Dedifferentiated amniotic fluid mesenchymal stem cell (primary cell): ENCODE data around the gene WDR43.

Experiments
- DNase-seq: peaks from one replicate; pipeline ENCODE4 v3.0.0-alpha.2; 2016; ENCODE audit errors: extremely low spot score

WDR43 gene

DNA sequence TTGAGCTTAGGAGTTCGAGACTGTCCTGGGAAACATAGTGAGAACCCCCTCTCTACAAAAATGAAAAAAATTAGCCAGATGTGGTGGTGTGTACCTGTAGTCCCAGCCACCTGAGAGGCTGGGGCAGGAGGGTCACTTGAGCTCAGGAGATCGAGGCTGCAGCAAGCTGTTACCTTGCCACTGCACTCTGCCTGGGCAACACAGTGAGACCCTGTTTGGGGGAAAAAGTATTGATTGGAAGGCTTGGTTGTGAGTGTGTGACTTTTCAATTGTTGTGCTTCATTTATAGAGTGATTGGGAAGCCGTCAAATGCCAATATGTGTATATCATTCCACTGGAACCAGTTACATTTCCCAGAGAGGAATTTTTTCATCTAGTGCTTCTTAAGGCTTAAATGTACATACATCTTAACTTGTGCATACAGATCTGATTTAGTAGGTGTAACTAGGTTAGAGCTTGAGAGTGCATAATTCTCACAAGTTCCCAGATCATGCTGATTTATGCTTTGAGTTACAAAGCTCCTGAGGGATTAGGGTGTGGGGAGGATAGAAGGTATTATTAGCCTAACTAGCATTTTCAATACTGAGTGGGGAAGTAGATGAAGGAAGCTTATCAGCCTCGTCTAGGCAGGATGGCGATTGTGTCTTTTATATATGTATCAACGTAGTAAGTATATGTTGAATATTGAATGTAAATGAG lies 15.3 kb downstream of the WDR43 start:
- no peak for DNase-seq

DNA sequence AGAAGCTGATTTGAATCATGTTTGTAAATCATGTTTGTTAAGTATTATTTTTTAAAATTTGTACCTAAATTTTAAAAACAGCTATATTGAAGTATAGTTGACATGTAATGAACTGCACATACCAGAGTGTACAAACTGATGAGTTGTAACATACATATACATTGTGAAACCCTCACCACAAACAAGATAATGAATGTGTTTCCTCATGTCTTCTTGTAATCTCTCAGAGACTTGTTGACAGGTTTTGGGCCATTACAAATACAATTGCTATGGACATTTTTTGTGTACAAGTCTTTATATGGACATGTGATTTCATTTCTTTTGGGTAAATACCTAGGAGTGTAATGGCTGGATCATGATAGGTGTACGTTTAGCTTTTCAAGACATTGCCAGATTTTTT lies 21.5 kb downstream of the WDR43 start:
- no peak for DNase-seq

GRCh38 chr2:28926847-28927246 lies 32.4 kb downstream of the WDR43 start:
- DNase-seq, result no peak

GRCh38 chr2:28927469-28927868 lies 33.0 kb downstream of the WDR43 start:
- no peak for DNase-seq

DNA sequence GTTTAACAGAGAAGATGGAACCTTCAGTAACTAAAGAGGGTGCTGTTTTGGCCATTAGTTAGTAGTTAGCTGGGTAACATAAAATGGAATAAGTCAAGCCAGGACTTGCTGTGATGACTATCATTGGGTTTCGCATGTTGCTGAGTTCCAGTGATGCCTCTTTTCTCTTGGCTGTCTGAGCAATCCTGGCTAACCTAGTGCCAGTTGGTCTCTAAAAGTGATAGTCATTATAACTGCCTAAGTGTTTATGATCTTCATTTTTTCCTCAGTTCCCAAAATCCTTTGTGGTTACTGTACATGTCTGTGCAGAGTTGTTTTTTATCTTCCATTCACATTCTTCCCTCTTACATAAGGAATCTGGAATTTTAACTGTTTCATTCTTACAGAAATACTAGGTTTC lies 33.4 kb downstream of the WDR43 start:
- DNase-seq, result peak; percentile 38

DNA sequence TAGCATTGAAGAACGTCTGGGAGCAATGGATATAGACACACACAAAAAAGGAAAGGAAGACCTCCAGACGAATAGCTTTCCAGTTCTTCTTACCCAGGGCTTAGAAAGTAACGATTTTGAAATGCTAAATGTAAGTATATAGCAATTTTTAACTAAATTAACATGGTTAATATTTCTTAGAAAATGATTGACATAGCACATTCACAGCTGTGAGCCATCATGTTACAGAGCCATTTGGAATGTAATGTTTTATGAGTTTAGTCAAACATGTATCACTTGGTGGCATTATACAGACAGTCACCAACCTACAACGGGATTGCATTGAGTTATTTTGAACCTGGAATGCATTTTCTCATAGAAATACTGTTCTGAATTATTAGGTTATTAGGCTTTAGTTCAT lies 35.1 kb downstream of the WDR43 start:
- DNase-seq, result no peak

- no peak for DNase-seq
These were observed 35.7 kb downstream of the WDR43 start for GRCh38 chr2:28930205-28930604.

- DNase-seq, result no peak
These were observed 40.3 kb downstream of the WDR43 start for GRCh38 chr2:28934769-28935168.

DNA sequence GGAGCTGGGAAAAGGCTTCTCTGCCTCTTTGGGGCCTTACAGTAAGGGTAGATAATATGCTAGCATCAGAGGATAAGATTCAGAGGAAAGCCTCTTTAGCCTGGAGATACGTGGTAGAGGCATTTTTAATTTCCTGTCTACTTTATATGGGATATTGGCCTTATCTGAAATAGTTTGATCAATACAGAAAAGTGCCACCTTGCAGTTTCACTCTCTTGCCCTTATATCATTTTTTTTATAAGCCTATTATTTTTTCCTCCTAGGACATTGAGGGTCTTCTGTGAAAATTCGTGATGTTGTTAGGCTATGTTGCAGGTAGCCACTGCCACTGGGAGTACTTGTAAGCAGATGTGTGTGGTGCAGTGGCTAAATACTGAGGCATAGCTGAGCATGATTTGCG lies 46.5 kb downstream of the WDR43 start:
- DNase-seq, result no peak

DNA sequence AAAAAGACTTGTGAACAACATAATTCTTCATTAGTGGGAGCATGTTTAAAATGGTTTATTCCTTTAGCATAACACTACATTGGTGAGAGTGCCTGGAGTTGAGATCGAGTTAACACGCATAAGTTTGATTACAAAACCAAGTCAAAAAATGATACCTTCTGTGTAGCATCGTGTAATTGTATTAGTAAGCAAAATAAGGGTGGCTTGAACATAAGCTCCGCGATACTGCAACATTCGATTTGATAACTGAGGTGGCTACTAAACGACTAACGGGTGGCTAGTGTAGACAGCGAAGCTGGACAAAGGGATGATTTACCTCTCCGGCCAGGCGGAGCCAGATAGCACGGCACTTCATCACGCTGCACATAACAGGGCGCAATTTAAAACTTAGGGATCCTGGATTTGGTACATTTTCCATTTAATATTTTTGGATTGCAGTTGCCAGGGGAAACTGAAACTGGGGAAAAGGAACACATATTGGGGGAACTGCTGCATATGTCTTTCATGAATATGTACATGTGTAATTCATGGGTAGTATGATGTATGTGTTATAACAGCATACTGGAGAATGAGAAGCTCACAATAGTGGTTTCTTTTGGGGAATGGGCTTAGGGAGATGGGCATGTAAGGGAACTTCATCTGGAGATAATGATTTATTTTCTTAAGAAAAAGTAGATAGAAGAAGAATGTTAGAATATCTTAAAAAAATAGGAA lies 50.2 kb downstream of the WDR43 start:
- DNase-seq, result no peak

DNA sequence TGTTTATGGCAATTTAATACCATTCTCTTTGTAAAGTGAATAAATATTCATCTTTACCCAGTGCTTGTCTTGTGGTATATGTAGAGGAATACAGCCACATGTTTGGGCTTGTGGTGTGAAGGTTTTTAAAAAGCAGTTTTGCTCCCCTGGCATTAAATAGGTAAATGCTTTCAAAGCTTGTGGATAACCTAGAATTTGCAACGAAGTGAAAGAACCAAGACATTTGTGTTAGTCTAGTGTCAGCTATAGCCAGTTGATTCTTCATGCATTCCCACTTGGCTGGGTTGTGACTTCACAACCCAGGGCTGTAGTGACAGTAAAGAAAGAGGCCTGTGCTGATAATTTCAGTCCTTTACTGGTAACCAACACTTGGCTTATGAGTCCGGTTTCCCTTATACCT lies 53.7 kb downstream of the WDR43 start:
- DNase-seq, result no peak

DNA sequence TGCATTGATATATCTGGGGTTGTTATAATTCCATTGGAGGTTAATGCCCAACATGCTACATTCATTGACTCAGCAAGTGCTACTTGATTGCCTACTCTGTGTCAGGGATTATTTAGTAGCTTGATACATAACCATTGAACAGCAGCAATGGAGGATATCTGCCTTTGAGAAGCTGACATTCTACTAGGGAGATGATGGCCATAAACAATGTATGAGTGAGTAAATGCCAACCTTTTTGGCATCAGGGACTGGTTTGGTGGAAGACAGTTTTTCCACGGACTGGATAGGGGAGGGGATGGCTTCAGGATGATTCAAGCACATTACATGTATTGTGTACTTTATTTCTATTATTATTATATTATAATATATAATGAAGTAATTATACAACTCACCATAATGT lies 54.7 kb downstream of the WDR43 start:
- DNase-seq, result no peak

DNA sequence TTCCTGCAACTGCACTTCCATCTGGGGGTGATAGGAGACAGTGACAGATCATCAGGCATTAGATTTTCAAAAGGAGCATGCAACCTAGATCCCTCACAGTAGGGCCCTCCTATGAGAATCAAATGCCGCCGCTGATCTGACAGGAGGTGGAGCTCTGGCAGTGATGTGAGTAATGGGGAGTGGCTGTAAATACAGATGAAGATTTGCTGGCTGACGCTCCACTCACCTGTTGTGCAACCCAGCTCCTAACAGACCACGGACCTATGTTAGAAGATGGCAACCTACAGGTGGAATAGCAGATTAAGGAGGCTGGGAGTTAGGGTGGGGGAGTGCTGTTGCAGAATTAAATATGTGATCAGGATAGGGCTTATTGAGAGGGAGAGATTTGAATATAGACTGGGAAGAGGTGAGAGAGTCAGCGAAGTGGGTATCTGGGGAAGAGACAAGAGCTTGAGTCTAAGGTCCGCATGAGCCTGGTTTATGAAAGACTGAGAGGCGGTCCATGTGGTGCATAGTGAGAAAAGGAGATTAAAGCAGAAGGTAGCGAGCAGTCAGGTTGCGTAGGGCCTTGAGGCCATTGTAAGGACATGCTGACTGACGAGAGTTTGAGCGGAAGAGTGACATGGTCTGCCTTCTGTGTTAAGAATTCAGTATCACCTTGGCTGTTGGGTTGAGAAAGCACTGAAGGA lies 55.3 kb downstream of the WDR43 start:
- DNase-seq, result no peak

GRCh38 chr2:28950941-28951630 lies 56.6 kb downstream of the WDR43 start:
- DNase-seq, result no peak

- no peak for DNase-seq
These were observed 57.7 kb downstream of the WDR43 start for GRCh38 chr2:28951910-28952835.

GRCh38 chr2:28952836-28953211 lies 58.4 kb downstream of the WDR43 start:
- DNase-seq, result no peak

GRCh38 chr2:28955467-28955866 lies 61.0 kb downstream of the WDR43 start:
- DNase-seq, result no peak

GRCh38 chr2:28956415-28956826 lies 62.0 kb downstream of the WDR43 start:
- no peak for DNase-seq

GRCh38 chr2:28956890-28957289 lies 62.4 kb downstream of the WDR43 start:
- DNase-seq, result no peak

GRCh38 chr2:28958689-28959088 lies 64.2 kb downstream of the WDR43 start:
- DNase-seq, result peak; percentile 89

GRCh38 chr2:28960401-28960800 lies 65.9 kb downstream of the WDR43 start:
- DNase-seq, result no peak
